Trophoblast cell (in vitro differentiated cells and primary cell): Measurements from ENCODE around the gene FTH1.

ENCODE experiments used
- DNase-seq, 2 donors: peaks; one replicate each; pipeline ENCODE4 v3.0.0-alpha.2; 2016
- H2AFZ ChIP-seq: 2 replicates; pipeline ENCODE4 v1.6.1; 2013; ENCODE audit warnings: low read length, moderate library complexity, mild to moderate bottlenecking; ENCODE audit not compliant: insufficient read depth, poor library complexity
- H2AK5ac ChIP-seq: 2 replicates; pipeline ENCODE4 v1.6.1; 2013; ENCODE audit warnings: mild to moderate bottlenecking, low read length
- H2BK120ac ChIP-seq: 2 replicates; pipeline ENCODE4 v1.6.1; 2013; ENCODE audit warnings: low read length, mild to moderate bottlenecking, moderate library complexity; ENCODE audit not compliant: insufficient read depth, poor library complexity
- H2BK12ac ChIP-seq: 2 replicates; pipeline ENCODE4 v1.6.1; 2013; ENCODE audit warnings: mild to moderate bottlenecking, low read length, moderate library complexity
- H2BK5ac ChIP-seq: 2 replicates; pipeline ENCODE4 v1.6.1; 2013; ENCODE audit warnings: low read length, low read depth, moderate library complexity, mild to moderate bottlenecking; ENCODE audit not compliant: poor library complexity
- H3K14ac ChIP-seq: 2 replicates; pipeline ENCODE4 v1.6.1; 2013; ENCODE audit warnings: mild to moderate bottlenecking, low read length
- H3K18ac ChIP-seq: 2 replicates; pipeline ENCODE4 v1.6.1; 2013; ENCODE audit warnings: mild to moderate bottlenecking, low read length
- H3K23ac ChIP-seq: 2 replicates; pipeline ENCODE4 v1.6.1; 2013; ENCODE audit warnings: low read length
- H3K27ac ChIP-seq: 2 replicates; pipeline ENCODE4 v1.5.1; 2013; ENCODE audit warnings: low read depth, mild to moderate bottlenecking, inconsistent platforms, low read length, moderate library complexity
- H3K27me3 ChIP-seq: 2 replicates; pipeline ENCODE4 v1.6.1; 2013; ENCODE audit warnings: inconsistent platforms, mild to moderate bottlenecking, low read length, moderate library complexity; ENCODE audit not compliant: insufficient read depth
- H3K36me3 ChIP-seq, 2 experiments: 1 replicate in 1 of 2; 2 replicates in 1 of 2; pipeline ENCODE4 v1.6.1; 2013; ENCODE audit warnings: low read length in 2 of 2, mild to moderate bottlenecking in 2 of 2, moderate library complexity in 1 of 2; ENCODE audit not compliant: insufficient read depth in 2 of 2, control insufficient read depth in 1 of 2
- H3K4ac ChIP-seq: 2 replicates; pipeline ENCODE4 v1.6.1; 2013; ENCODE audit warnings: low read depth, mild to moderate bottlenecking, low read length, moderate library complexity
- H3K4me1 ChIP-seq, 2 experiments: 1 replicate in 1 of 2; 2 replicates in 1 of 2; pipeline ENCODE4 v1.6.1; 2013; ENCODE audit warnings: low read length in 2 of 2, mild to moderate bottlenecking in 2 of 2, moderate library complexity in 1 of 2; ENCODE audit not compliant: insufficient read depth in 2 of 2, control insufficient read depth in 1 of 2
- H3K4me2 ChIP-seq: 2 replicates; pipeline ENCODE4 v1.6.1; 2013; ENCODE audit warnings: inconsistent platforms, mild to moderate bottlenecking, low read length, moderate library complexity
- H3K4me3 ChIP-seq: 2 replicates; pipeline ENCODE4 v1.5.1; 2013; ENCODE audit warnings: mild to moderate bottlenecking, low read depth, low read length, inconsistent platforms
- H3K79me1 ChIP-seq: one replicate; pipeline ENCODE4 v1.6.1; 2013; ENCODE audit warnings: low read length
- H3K79me2 ChIP-seq: 2 replicates; pipeline ENCODE4 v1.6.1; 2013; ENCODE audit warnings: low read length, mild to moderate bottlenecking; ENCODE audit not compliant: control insufficient read depth, insufficient read depth, poor library complexity
- H3K9ac ChIP-seq: 2 replicates; pipeline ENCODE4 v1.6.1; 2013; ENCODE audit warnings: mild to moderate bottlenecking, low read length
- H3K9me3 ChIP-seq: 2 replicates; pipeline ENCODE4 v1.6.1; 2013; ENCODE audit warnings: low read depth, mild to moderate bottlenecking, control low read depth, inconsistent platforms, low read length; ENCODE audit not compliant: insufficient read depth
- H4K12ac ChIP-seq: 2 replicates; pipeline ENCODE4 v1.6.1; 2013; ENCODE audit warnings: low read depth, mild to moderate bottlenecking, low read length, moderate library complexity
- H4K8ac ChIP-seq: 2 replicates; pipeline ENCODE4 v1.6.1; 2013; ENCODE audit warnings: low read depth, mild to moderate bottlenecking, low read length, moderate library complexity
- H4K91ac ChIP-seq: one replicate; pipeline ENCODE4 v1.6.1; 2013; ENCODE audit warnings: low read depth, mild to moderate bottlenecking, low read length, moderate library complexity
- WGBS: extraction: QIAGEN DNeasy Blood & Tissue Kit; methylation state at CpG from one replicate; pipeline ENCODE4 v1.1.7; 2013; ENCODE audit warnings: missing lambda C conversion rate; ENCODE audit not compliant: insufficient read length, insufficient coverage; ENCODE audit errors: extremely low coverage; 5-methylcytosine and 5-hydroxymethylcytosine counted together

Gene FTH1

GRCh38 chr11:61949169-61950034, 18.0 kb downstream of the FTH1 start:
- DNase-seq, result peak; percentile 50 to 86
- peak overlapping the region; percentile 28 for H2BK12ac ChIP-seq
- no CpG with 5 or more reads among the region's 9 CpGs for WGBS

GRCh38 chr11:61948505-61948904, 18.9 kb downstream of the FTH1 start:
- Histone ChIP-seq H3K23ac (no peak overlapping the region), H2BK12ac (no peak overlapping the region), H2AFZ (no peak overlapping the region), H3K27ac (no peak overlapping the region), H3K4me1 (no peaks in the 10 kb centered on the region), H3K79me2 (no peaks in the 10 kb centered on the region), H3K14ac (no peak overlapping the region), H3K27me3 (no peaks in the 10 kb centered on the region), H4K12ac (no peak overlapping the region), H4K91ac (no peak overlapping the region), H4K8ac (no peak overlapping the region), H3K79me1 (no peaks in the 10 kb centered on the region), H2BK120ac (no peak overlapping the region), H3K9ac (no peak overlapping the region), H3K4me2 (no peak overlapping the region), H2BK5ac (no peak overlapping the region), H3K18ac (no peak overlapping the region), H3K9me3 (peaks cover 2% of the 10 kb centered on the region), H3K36me3 (no peaks in the 10 kb centered on the region), H3K4me3 (no peak overlapping the region), H3K4ac (no peak overlapping the region), H2AK5ac (no peak overlapping the region)
- no CpG with 5 or more reads among the region's 7 CpGs for WGBS
- DNase-seq, result no peak

More at GRCh38 chr11:61949169-61950034, 18.0 kb downstream of the FTH1 start:
- Histone ChIP-seq H3K4me2 (no peak overlapping the region), H3K4me1 (no peaks in the 10 kb centered on the region), H4K12ac (no peak overlapping the region), H3K36me3 (no peaks in the 10 kb centered on the region), H3K4ac (no peak overlapping the region), H2AK5ac (no peak overlapping the region), H3K9ac (no peak overlapping the region), H3K79me1 (no peaks in the 10 kb centered on the region), H4K8ac (peak overlapping the region; percentile 13), H4K91ac (peak overlapping the region; percentile 28), H3K14ac (peak overlapping the region; percentile 11), H3K4me3 (no peak overlapping the region), H3K9me3 (peaks cover 2% of the 10 kb centered on the region), H3K27ac (no peak overlapping the region), H3K23ac (no peak overlapping the region), H2AFZ (peak overlapping the region; percentile 59), H2BK5ac (no peak overlapping the region), H3K27me3 (no peaks in the 10 kb centered on the region), H3K18ac (no peak overlapping the region), H3K79me2 (no peaks in the 10 kb centered on the region), H2BK120ac (peak overlapping the region; percentile 17)

GRCh38 chr11:61947486-61948210, 19.8 kb downstream of the FTH1 start:
- Histone ChIP-seq H3K4me3 (no peak overlapping the region), H3K27ac (no peak overlapping the region), H2AFZ (no peak overlapping the region), H3K27me3 (no peaks in the 10 kb centered on the region), H3K9me3 (peaks cover 2% of the 10 kb centered on the region), H3K4me2 (no peak overlapping the region), H4K12ac (no peak overlapping the region), H2AK5ac (no peak overlapping the region), H3K14ac (no peak overlapping the region), H3K79me1 (no peaks in the 10 kb centered on the region), H4K8ac (no peak overlapping the region), H2BK12ac (no peak overlapping the region), H2BK5ac (no peak overlapping the region), H3K9ac (no peak overlapping the region), H3K4me1 (no peaks in the 10 kb centered on the region), H3K79me2 (no peaks in the 10 kb centered on the region), H3K23ac (no peak overlapping the region), H3K4ac (no peak overlapping the region), H2BK120ac (no peak overlapping the region), H3K36me3 (no peaks in the 10 kb centered on the region), H4K91ac (no peak overlapping the region), H3K18ac (no peak overlapping the region)
- WGBS, result no CpG with 5 or more reads among the region's 8 CpGs
- DNase-seq, result peak; percentile 72 to 87

- H3K79me1 ChIP-seq, result no peaks in the 10 kb centered on the region
Observed at GRCh38 chr11:61946894-61947293, 20.5 kb downstream of the FTH1 start.

More at GRCh38 chr11:61946894-61947293, 20.5 kb downstream of the FTH1 start:
- Histone ChIP-seq H3K4me2 (no peak overlapping the region), H3K4ac (no peak overlapping the region), H3K23ac (no peak overlapping the region), H2BK12ac (no peak overlapping the region), H4K91ac (no peak overlapping the region), H2BK5ac (no peak overlapping the region), H2AFZ (no peak overlapping the region), H2AK5ac (no peak overlapping the region), H3K9me3 (peaks cover 2% of the 10 kb centered on the region), H4K12ac (no peak overlapping the region), H3K27me3 (no peaks in the 10 kb centered on the region), H3K36me3 (no peaks in the 10 kb centered on the region), H3K4me1 (no peaks in the 10 kb centered on the region), H3K9ac (no peak overlapping the region), H4K8ac (no peak overlapping the region), H3K14ac (no peak overlapping the region), H3K4me3 (no peak overlapping the region), H3K18ac (no peak overlapping the region), H3K27ac (no peak overlapping the region), H3K79me2 (no peaks in the 10 kb centered on the region), H2BK120ac (no peak overlapping the region)
- no CpG with 5 or more reads among the region's 5 CpGs for WGBS
- DNase-seq, result no peak
